GM21367 (cell line): ENCODE results near the gene COL17A1.
A peak's percentile ranks its signal among the peaks of the same experiment; 100 is the strongest.

ENCODE experiments used
- ATAC-seq: cut with Tn5 transposase; IDR thresholded peaks from one replicate; pipeline ENCODE4 v1.9.1; 2021; ENCODE audit not compliant: unreplicated experiment

The COL17A1 gene

DNA sequence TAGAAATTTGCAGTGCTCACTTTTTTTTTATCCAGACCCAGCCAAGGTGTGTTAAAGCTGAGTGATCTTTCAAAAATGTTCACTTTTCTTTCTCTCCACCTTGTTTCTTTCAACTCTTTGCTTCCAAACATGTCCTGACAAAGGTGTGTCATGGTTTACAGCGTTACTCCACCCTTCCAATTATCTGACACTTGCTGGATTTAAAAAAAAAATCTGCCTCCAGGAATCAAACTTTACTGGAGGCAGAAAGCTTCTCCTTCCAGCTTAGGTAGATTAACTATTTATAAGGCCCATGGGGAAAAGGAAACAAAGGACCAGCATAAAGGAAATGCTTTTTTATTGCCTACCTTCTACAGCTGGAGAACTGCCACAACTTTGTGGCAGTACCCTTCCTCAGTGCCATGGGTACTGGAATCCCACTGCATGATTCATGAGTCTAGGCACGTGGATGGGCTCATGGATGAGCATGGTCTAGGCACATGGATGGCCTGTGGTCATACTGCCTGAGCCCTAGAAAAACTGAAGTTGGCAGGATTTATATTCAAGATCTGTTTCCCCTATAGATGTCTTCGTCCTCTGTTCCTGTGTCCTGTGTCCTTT, at the start of gene COL17A1:
TSS of gene COL17A1 (minus strand) at position 80 of the 600 bp plus-strand sequence. CDS start 5,207 bp downstream, outside the sequence.
- ATAC-seq: no peak

DNA sequence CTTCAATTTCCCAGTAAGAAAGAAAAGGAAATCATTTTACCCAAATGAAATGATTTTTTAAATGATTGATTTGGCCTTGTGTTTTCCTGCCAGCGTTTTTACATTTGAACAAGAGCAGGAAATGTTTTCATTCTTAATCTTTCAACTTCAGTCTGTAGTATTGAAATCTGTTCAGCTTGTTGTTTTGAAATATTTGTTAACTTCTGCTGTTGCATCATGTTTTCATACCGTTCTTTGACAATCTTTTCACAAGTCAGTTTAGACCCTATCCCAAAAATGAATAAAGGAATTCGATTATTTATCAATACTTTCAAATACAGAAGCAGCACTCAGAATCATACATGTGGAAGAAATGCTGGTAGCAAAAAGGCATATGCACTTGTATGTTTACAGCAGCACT, 44.4 kb upstream of the COL17A1 start:
- no peak for ATAC-seq

DNA sequence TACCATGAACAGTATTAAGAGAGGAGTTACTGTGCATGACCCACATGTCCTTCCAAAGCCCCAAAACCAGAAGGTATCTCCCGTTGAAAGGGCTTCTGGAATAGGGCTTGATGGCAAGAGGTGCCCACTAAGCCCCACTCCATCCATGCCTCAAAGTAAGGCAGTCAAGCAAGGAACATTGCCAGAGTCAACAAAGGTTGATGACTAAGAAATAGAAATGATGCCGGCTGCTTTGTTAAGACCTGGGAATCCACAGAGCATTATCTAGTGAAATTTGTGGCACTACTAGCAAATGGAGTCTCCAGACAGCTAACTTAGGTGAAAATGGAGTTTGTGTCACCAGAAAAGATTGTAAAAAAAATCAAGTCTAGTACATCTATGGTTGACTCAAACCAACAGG, 42.5 kb upstream of the COL17A1 start:
- ATAC-seq: no peak

DNA sequence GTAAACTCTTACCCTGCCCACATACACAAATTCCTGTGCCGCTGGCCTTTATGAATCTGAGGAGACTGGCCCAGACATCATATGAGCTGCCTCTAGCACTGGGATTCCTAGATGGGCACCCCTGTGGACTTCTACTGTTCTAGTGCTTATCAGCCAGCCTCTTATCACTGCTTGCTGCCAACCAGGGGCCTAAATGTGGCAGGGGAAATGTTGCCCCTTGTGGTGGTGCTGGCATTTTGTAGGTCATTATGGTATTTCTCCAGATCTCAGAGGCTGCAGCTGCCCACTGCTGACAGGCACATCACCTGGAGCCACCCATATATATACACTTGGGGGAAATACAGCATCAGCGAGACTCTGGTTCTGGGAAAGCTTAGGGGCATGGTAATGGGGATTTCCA, 41.7 kb upstream of the COL17A1 start:
- ATAC-seq: no peak

DNA sequence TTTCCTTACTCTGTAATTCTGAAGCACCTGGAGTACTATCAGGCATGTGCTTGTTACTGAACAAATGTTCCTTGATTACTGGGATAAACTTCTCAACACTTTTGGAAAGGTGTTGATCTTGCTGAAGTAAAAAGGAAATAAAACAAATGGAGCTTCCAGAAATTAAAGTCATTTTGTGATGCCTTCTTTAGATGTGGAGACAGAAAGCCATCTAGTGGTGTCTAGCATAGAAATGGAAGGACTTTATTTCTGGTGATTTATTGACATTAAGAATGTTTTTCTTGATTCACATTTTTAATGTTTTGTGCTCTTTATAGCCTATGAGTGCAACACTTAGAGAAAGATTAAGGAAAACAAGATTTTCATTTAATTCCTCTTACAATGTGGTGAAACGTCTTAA, 37.7 kb upstream of the COL17A1 start:
- no peak for ATAC-seq

DNA sequence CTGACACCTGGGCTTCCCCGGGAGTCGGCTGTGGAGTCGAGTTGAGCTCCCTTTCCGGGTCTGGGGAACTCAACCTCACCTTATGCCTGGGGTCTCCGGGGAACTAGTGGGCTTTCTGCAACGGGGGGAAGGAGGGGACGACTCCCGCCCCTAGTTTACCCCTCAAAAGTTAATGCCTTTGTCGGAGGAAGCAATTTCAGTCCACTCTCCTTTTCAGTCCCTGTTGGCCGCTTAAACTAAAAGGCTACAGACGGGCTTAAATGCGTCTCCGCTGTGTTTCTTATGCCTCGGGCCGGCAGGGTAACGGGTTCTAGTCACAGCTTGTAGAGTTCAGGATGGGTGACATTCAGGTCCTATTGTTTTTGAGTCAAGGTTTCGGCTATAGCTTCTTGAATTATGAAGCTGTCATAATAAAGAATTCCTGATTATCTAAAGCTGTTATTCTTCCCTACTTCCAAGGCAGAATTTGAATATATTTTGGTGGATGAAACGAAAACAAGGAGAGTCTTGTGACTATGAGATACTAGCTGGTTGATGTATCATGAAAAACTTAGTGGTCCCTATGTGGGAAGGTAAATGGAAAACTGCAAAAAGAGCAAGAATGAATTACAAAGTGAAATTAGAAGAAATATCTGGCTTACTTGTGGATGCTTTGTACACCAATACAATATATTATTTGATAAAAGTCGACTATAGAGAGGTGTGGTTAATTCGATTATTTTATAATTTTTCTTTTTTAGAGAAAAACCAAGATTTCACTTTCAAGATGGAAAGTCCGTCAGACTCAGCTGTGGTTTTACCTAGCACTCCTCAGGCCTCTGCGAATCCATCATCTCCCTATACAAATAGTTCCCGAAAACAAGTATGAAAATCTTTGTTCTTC, 36.8 kb upstream of the COL17A1 start:
- peak; percentile 4 for ATAC-seq

DNA sequence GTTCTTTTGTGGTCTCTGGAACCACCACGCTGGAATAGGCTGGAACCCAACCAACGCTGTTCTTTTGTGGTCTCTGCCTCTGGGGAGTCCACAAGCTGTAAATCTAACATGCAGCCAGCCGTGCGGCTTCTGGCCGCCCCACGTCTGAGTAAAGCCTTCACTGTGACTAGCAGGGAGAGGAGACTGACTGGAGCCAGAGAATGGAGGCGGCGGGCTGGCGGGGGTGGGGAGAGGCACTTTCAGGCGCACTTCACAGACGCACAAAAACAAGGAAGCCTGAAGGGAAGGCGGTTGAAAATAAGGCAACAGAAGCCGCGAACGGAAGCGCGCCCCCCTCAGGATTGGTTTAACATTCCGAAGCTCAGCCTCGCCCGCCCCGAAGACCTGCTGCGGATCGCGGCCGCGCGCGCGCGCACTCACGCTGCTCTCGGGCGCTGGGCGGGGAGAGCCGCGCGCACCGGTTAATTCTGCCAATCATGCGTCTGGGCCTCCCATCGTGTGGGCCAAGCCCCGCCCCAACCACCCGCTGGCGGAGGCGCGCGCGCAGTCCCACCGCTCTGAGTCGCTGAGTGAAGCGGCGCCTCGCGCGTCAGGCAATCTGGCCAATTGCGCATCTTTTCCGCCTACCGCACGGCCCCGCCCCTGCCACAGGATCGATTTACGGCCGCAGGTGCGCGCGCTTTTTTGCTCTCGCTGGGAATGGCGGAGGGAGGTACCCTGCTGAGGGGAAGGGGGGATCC, 36.0 kb upstream of the COL17A1 start, which contains the start of gene SFR1:
TSS of gene SFR1 (plus strand) at position 687 of the 740 bp plus-strand sequence. CDS start at position 700, 13 bp downstream.
- peak; percentile 85 for ATAC-seq

DNA sequence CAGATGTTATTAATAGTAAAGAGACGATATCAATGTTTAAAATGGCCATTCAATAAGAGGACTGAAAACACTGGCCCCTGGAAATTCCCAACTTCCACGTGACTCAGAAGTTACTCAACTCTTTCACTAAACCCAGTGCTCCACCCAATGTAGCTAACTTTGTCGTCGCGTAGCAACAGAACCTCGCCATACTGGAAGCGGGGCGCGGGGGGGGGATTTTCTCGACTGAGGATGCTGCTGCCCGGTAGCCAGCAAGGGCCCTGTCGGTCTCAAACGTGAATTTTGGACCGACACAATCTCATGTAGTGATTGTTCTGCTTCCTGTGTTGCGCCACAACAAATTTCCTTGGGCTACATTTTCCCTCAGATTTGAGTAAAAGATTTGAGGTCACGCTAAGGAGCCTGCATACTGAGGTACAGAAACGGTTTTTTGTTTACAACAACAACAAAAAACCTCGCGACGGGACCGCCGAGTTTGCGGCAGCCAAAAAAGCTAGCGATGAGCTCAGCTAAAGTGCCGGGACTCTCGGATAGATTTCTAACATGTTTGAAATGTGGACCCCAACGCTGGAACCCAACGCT, 35.3 kb upstream of the COL17A1 start:
- ATAC-seq: peak; percentile 32

DNA sequence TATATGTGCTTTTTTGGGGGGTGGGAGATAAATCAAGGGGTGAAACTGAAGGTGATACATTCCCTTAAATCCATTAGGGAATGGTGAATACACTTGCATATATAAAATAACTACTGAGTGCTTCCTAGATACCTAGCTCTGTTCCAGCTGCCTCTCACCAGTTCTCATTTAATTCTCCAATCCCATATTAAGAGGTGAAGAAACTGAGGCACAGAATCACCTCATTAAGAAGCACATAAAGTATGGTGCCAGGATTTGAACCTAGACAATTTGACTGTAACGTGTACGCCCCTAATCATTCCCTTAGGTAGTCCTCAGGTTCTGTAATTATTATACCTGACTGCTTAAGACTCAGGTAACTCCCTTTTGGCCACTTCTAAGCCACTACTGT, 34.8 kb upstream of the COL17A1 start:
- ATAC-seq: no peak

DNA sequence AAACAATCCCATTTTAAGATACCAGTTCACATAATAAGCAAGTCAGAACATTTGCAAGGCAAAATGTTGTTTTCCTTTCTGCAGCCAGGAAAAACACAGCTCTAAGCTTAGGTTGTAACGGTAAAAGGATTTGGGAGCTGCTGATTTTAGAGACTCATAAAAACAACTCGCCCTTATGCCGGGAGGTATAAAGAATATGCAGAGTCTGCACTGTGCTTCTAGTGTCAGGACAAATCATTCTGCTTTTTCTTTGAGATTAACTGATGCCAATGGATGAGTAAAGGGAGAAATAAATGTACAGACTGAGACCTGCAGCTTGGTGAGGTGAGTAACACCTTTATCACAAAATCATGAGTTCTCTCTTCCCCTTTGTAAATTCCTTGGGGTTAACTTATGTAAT, 34.3 kb upstream of the COL17A1 start:
- no peak for ATAC-seq

DNA sequence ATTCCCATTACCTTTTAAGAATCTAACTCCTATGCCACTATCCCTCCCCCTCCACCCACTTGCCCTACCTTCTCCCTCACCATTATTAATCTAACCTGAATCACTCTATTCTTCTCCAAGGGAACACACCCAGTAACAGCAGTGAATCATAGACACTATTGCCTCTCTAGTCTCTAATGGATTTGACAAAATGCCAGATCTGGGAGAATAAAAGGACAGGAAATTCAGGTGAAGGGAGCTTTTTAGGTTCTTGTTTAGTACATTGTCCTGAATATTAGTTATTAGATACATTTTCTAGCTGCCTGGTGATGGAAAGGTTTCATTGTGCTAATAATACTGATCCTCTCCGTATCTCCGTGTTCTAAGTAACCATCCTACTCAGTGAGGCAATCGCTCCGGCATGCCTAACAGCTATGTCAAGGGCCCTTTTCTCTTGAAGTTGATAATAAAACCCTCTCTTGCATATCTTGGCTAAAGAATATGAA, 32.2 kb upstream of the COL17A1 start:
- no peak for ATAC-seq

DNA sequence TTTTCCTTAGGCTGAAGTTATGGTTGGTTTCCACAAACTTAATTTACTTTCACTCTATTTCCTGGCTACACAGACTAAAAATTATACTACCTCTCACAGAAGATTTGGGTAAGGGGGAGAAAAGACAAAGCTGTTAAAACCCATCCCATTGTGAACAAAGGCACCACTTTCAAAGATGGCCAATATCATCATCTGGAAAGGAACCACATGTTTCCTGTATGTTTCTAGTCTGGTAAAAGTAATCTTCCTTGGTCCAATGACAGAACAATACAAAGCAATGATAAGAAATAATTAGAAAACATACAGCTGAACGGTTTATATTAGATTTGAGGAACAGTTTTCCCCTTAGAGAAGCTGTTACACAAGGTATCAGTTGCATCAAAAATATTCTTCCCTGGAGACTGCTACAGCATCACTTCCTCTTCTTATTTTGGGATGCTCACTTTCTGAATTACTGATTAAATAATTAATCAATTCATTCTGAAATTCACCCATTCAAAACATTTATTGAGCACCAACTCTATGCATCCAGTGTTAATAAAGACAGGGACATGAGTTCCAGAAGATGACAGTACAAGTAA, 27.8 kb upstream of the COL17A1 start:
- no peak for ATAC-seq

DNA sequence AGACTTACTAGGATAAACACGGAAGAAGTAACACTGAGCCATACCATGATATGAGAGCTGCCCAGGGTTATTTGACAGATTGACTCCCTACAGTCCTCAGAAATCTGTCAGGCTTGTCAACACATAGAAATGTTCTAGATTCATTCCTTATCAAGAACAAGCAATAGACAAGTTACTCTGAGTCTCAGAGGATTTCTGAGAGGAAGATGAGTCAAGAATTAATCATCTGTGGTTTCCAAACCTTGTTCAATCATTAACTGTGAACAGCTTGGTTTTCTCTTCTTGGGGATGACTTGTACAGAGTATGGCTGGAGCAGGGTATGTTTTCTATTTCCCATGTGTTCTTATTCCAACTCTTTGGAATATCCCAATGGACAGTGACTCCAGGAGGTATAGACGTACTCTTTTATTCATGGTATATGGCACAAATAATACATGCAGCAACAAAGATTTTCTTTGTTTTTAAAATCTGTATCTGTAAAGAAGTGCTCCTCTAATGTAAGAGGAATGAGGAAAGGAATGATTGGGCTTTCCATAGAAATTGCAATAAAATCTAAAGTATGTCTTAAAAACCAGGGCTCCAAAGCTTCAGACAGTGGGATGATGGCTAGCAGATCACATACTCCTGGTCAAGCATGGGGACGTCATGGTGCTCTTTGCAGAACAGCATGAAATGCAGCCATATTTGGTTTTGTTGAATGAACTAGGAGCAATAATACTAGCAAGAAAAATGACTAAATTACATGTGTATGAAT, 24.4 kb upstream of the COL17A1 start:
- ATAC-seq: peak; percentile 75

DNA sequence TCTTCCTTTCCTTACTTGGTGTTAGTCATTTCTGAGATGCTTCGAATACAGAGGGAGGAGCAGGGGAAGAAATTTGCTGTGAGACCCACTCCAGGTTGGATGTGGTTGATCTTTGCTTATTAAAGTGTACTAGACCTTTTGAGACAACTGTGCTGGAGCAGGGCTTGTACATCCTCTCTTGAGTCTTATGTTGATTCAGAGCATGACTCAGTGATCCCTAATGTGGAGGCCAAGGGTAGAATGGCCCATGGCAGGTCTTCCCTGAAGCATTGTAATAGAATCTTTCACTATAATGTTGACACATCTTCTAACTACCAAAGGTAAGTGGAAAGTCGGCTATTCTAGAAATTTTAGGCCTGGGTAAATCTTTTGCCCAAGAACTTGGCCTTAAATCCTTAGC, 19.2 kb upstream of the COL17A1 start:
- no peak for ATAC-seq

DNA sequence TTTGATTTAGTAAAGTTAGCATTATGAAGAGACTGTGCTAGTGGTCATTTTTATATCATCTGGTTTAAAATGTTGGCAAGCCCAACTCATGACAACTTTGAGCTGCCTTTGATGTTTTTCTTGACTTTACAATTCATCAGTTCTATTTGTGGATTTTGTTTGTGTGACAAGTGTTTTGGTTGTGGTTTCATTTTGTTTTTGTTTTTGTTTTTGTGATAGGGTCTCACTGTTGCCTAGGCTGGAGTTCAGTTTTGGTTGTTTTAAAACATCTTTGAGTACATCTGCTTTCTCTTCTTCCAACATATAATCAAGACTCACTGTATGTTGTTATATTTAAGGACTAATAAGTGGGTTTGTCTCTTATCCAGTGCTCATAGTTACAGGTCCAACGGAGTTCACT, 18.7 kb upstream of the COL17A1 start:
- no peak for ATAC-seq

DNA sequence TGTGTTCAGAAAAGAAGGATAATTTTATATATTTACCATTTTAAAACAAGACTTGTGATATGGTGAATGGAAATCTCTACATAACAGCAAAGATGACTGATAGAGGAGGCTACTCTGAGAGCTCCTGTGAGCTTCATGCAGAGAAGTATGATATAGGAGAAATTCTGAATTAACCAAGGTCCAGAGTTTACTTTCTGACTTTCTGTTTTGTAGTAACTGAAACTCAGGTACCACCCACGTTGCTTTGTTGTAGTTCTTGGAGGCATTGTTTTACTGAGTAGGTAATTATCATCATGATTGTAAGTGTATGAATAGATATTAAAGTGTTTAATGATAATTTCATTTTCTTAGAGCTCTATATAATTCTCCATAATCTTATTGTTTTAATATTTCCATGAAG, 18.3 kb upstream of the COL17A1 start:
- ATAC-seq: no peak

DNA sequence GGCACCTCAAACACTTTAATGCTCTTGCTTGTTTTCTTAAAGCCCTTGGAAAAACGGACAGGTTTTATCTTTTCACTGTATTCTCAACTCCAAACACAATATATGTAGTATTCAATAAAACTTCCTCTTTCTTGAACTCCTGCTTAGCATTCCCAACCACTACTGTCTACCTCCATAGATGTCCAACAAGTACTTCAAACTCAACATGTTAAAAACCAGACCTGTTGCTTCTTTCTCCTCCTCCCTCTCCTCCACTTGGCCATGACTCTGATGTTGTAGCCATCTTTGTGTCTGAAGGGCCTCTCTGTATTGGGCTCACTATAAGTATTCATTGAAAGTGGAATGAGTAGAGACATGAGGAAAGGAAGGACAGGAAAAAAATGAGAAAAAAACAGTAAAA, 16.2 kb upstream of the COL17A1 start:
- ATAC-seq: no peak

DNA sequence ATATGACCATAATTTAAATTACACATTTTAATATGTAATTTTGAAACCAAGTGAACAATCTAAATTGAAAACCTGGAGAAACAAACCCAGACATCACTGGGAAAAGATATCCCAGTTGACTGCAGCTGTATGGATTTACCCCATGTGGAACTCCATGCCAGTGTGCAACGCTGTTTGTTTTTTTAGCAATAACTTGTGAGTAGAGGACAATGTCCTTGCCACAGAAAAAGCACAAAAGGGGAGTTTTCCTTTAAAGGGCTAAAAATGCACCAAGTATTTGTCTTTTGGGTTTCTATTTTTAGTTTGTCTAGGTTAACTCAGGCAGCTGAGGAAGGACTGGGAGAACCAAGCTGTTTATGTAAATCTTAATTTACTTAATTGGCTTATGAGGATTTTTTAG, 15.1 kb upstream of the COL17A1 start:
- ATAC-seq: no peak

DNA sequence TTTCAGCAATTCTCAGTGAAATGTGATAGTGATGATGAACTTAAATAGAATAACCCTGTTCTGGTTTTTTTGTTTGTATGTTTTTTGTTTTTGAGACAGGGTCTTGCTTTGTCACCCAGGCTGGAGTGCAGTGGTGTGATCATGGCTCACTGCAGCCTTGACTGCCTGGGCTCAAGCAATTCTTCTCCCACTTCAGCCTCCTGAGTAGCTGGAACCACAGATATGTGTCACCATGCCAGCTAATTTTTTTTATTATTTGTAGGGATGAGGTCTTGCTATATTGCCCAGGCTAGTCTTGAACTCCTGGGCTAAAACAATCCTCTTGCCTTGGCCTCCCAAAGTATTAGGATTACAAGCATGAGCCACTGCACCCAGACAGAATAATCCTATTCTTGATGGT, 14.3 kb upstream of the COL17A1 start:
- no peak for ATAC-seq

DNA sequence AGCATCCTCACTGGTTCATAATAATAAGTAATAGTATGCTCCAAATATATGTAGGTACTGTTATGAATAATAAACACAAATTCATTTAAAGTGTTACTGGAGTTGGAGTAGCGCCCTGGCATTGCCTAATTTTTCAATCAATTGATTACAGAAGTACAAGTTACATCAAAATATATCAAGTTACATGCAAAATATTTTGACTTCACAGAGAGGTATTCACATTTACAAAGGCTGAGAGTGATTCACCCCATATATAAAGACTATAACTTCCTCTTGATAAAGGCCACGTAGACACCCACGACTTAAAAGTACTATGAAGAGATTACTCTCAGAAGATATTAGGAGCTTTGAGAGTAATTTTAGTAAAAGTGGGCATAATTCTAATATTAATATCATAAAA, 13.6 kb upstream of the COL17A1 start:
- ATAC-seq: no peak
